ENCODE measurements around the gene PCSK2.

DNA sequence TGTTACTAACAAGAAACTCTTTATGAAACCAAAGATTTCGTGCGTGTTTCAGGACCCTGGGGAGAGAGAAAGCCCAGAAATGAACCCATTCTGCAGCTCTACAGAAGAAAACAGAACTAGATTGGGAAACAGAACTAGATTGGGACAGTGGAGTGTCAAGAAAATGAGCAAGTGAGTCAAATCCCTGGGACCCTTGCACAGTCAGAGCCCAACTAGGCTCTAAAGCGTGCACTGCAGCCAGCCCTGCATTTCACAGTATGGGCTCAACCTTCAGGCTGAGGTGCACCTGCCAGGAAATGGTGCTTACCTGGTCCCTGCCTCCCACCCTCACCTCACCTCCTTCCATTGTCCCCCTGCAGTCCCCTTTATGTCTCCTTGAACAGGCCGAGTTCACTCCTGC is 264.6 kb downstream of the PCSK2 start:
- TF ChIP-seq POLR2A (IDR thresholded peaks at IDR 0.05) (no peak), POLR2AphosphoS5 (IDR thresholded peaks at IDR 0.05) (no peak), EP300 (IDR thresholded peaks at IDR 0.05; ENCODE audit: low read depth) (no peak)
- TF ChIP-seq, protein P1, sequence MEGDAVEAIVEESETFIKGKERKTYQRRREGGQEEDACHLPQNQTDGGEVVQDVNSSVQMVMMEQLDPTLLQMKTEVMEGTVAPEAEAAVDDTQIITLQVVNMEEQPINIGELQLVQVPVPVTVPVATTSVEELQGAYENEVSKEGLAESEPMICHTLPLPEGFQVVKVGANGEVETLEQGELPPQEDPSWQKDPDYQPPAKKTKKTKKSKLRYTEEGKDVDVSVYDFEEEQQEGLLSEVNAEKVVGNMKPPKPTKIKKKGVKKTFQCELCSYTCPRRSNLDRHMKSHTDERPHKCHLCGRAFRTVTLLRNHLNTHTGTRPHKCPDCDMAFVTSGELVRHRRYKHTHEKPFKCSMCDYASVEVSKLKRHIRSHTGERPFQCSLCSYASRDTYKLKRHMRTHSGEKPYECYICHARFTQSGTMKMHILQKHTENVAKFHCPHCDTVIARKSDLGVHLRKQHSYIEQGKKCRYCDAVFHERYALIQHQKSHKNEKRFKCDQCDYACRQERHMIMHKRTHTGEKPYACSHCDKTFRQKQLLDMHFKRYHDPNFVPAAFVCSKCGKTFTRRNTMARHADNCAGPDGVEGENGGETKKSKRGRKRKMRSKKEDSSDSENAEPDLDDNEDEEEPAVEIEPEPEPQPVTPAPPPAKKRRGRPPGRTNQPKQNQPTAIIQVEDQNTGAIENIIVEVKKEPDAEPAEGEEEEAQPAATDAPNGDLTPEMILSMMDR (IDR thresholded peaks at IDR 0.05): no peak

Data from transverse colon (tissue), 4 donors.